Fibroblast of villous mesenchyme (primary cell): ENCODE data around the gene FMO2. TPM values are rescaled to one million over a fixed set of nuclear protein-coding genes. Genes with fewer than 3 reads are reported as not detected.

Source experiments
- DNase-seq: peaks from one replicate; pipeline ENCODE4 v3.0.0-alpha.2; 2010; ENCODE audit warnings: low read depth
- H3K4me3 ChIP-seq: 2 replicates; pipeline ENCODE4 v1.5.1; 2011; ENCODE audit warnings: low read depth, mild to moderate bottlenecking, low read length
- CTCF ChIP-seq: IDR thresholded peaks from 2 replicates; pipeline ENCODE4 v1.5.1; 2012; ENCODE audit warnings: low read depth, mild to moderate bottlenecking, low read length; ENCODE audit not compliant: insufficient read depth
- total RNA-seq: library from RNA; depleted of rRNA; stranded (reverse); fragments of >200 nt; gene quantifications from 2 replicates; pipeline ENCODE4 v1.2.3, GENCODE V29; 2012

The FMO2 gene
- total RNA-seq, 1 donor: 1.7 TPM

GRCh38 chr1:171142416-171143385 is 42.4 kb upstream of the FMO2 start:
- TF ChIP-seq CTCF: no peak
- H3K4me3 ChIP-seq: no peak overlapping the region
- DNase-seq: peak; percentile 81

GRCh38 chr1:171150156-171150555 is 34.9 kb upstream of the FMO2 start:
- no peak for TF ChIP-seq CTCF
- H3K4me3 ChIP-seq: no peak overlapping the region
- DNase-seq: peak; percentile 68

- no peak overlapping the region for H3K4me3 ChIP-seq
- no peak for TF ChIP-seq CTCF
- no peak for DNase-seq
Measured at GRCh38 chr1:171152549-171152948, 32.6 kb upstream of the FMO2 start.

- no peak overlapping the region for H3K4me3 ChIP-seq
- no peak for DNase-seq
- TF ChIP-seq CTCF: no peak
Measured at GRCh38 chr1:171155484-171155883, 29.6 kb upstream of the FMO2 start.

GRCh38 chr1:171158096-171158495 is 27.0 kb upstream of the FMO2 start:
- no peak overlapping the region for H3K4me3 ChIP-seq
- no peak for TF ChIP-seq CTCF
- DNase-seq: no peak

- no peak overlapping the region for H3K4me3 ChIP-seq
- no peak for TF ChIP-seq CTCF
- DNase-seq: no peak
Measured at GRCh38 chr1:171158551-171158950, 26.5 kb upstream of the FMO2 start.

GRCh38 chr1:171159148-171159547 is 26.0 kb upstream of the FMO2 start:
- DNase-seq: no peak
- no peak for TF ChIP-seq CTCF

More at GRCh38 chr1:171159148-171159547, 26.0 kb upstream of the FMO2 start:
- no peak overlapping the region for H3K4me3 ChIP-seq
